SU-DHL-6 (cell line): Measurements from ENCODE around the gene GRM1.

Experiments
- EZH2phosphoT487 ChIP-seq: fragments of 200-600 bp; sonication (generic), shearing (Covaris generic); conservative IDR thresholded peaks from 2 replicates; pipeline ENCODE4 v1.6.1; 2018; ENCODE audit warnings: mild to moderate bottlenecking, antibody characterized with exemption, low read length, moderate library complexity, mixed read lengths
- TF ChIP-seq, protein P1 (sequence below): fragments of 200-600 bp; sonication (generic); IDR thresholded peaks from one replicate; pipeline ENCODE4 v1.5.1; 2017; ENCODE audit warnings: antibody characterized with exemption, mild to moderate bottlenecking, low read length, moderate library complexity; ENCODE audit not compliant: insufficient read depth, poor library complexity, severe bottlenecking

DNA sequence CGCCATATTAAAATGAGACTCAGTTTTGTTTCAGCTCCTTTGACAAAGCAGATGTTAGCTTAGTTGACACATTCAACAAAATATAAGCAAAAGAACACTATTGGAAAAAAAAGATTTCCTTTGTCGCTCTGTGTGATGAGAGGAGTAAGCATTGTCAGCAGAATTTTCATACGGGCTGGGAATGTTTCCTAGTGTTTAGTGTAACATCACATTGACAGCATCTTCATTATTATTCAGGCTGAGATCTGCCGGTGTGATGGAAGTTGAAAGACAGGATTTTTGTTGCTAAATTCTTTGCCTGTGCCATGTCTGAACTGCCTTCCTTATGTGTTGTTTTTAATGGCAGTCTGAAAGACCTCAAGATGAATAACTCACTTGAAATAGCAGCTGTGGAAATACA is 49.1 kb downstream of the GRM1 start:
- TF ChIP-seq, protein P1, sequence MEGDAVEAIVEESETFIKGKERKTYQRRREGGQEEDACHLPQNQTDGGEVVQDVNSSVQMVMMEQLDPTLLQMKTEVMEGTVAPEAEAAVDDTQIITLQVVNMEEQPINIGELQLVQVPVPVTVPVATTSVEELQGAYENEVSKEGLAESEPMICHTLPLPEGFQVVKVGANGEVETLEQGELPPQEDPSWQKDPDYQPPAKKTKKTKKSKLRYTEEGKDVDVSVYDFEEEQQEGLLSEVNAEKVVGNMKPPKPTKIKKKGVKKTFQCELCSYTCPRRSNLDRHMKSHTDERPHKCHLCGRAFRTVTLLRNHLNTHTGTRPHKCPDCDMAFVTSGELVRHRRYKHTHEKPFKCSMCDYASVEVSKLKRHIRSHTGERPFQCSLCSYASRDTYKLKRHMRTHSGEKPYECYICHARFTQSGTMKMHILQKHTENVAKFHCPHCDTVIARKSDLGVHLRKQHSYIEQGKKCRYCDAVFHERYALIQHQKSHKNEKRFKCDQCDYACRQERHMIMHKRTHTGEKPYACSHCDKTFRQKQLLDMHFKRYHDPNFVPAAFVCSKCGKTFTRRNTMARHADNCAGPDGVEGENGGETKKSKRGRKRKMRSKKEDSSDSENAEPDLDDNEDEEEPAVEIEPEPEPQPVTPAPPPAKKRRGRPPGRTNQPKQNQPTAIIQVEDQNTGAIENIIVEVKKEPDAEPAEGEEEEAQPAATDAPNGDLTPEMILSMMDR = no peak
- no peak for TF ChIP-seq EZH2phosphoT487
